Measurements from ENCODE around the gene DPH6.

The DPH6 gene

DNA sequence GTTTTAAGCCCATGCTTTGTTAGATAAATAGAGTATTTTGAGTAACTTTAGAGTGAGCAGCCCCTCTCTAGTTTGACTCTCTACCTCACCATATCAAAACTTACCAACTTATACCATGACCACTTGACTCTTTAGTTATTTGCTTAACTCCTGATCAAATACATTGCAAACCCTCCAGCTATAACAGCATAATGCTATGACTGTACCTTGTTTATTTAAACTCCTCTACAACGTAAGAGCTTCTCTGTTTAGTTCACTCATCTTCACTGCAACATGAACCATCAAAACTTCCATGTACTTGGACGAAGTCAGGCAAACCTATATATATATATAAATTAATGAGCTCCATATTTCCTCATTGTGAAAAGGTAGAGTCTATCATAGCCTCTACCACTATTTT, 218.2 kb downstream of the DPH6 start:
- no peak overlapping the region for H3K4me2 ChIP-seq
- no peaks in the 10 kb centered on the region for H3K9me3 ChIP-seq
- no peaks in the 10 kb centered on the region for H4K20me1 ChIP-seq
- H3K4me1 ChIP-seq, result no peaks in the 10 kb centered on the region
- TF ChIP-seq Cebpa-rat (IDR thresholded peaks at IDR 0.05), result no peak
- no peaks in the 10 kb centered on the region for H3K36me3 ChIP-seq
- H3K9ac ChIP-seq, result no peak overlapping the region
- H3K27ac ChIP-seq, result no peak overlapping the region
- H3K4me3 ChIP-seq, result no peak overlapping the region
- no peaks in the 10 kb centered on the region for H3K27me3 ChIP-seq

DNA sequence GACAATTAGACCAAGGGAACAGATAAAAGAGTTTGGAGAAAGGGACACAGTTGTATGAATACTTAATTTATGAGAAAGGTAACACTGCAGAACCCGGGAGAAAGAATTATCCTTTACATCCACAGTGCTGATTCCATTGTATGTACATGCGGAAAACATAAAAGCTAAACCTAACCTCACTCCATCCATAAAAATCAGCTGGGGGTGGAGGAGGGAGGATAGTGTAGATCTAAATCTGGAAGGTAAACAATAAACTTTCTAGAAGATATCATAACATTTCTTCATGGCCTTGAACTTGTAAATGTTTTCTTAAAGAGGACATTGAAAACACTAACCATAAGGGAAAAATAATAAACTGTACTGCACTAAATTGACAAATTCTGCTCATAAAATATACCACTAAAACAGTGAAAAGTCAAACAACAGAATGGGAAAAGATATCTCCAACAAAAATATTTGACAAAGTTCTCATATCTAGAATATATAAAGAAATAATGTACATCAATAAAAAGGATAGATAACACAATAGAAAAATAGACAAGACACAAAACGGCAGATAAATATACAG, 220.5 kb downstream of the DPH6 start:
- H3K9ac ChIP-seq, result no peak overlapping the region
- H4K20me1 ChIP-seq, result no peaks in the 10 kb centered on the region
- TF ChIP-seq Cebpa-rat (IDR thresholded peaks at IDR 0.05), result no peak
- no peaks in the 10 kb centered on the region for H3K36me3 ChIP-seq
- H3K4me2 ChIP-seq, result no peak overlapping the region
- H3K27ac ChIP-seq, result no peak overlapping the region
- no peaks in the 10 kb centered on the region for H3K4me1 ChIP-seq
- H3K4me3 ChIP-seq, result no peak overlapping the region
- H3K9me3 ChIP-seq, result no peaks in the 10 kb centered on the region
- no peaks in the 10 kb centered on the region for H3K27me3 ChIP-seq

DNA sequence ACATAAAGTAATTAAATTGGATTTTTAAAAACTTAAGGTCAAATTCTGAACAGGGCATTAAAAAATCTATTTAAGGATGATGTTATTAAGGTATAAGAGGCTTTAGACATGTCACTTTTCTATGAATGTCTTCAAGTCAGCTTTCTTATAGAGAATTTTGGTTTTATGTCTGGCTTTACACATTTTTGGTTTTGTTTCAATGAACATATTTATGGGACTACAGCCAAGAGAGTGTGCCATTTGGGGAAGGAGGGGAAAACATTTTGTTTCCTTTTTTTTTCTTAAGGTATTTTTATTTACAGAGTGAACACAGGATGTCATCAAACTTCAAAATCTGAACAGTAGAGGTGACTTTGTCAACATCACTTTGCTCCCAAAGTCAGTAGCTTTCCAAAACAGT, 222.8 kb downstream of the DPH6 start:
- no peaks in the 10 kb centered on the region for H3K4me1 ChIP-seq
- no peak for TF ChIP-seq Cebpa-rat (IDR thresholded peaks at IDR 0.05)

DNA sequence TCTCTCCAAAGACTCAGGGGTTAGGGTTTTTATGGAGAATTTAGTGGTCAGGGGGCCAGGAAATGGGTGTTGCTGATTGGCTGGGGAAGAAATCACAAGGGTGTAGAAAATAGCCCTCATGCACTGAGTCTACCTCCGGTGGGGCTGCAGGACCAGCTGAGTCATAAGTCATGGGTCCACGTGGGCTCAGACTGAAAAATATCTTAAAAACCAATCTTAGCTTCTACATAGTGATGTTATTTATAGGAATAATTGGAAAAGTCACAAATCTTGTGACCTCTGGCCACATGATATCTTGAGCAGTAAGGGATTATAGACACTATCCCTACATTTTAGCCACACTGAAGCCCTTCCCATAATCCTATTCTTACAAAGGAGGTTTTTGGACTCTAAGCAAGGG, 224.0 kb downstream of the DPH6 start:
- no peak overlapping the region for H3K9ac ChIP-seq
- no peak for TF ChIP-seq Cebpa-rat (IDR thresholded peaks at IDR 0.05)
- no peaks in the 10 kb centered on the region for H3K9me3 ChIP-seq
- H3K4me1 ChIP-seq, result no peaks in the 10 kb centered on the region
- no peak overlapping the region for H3K4me2 ChIP-seq
- H3K36me3 ChIP-seq, result no peaks in the 10 kb centered on the region
- H3K4me3 ChIP-seq, result no peak overlapping the region
- no peaks in the 10 kb centered on the region for H3K27me3 ChIP-seq
- no peak overlapping the region for H3K27ac ChIP-seq
- H4K20me1 ChIP-seq, result no peaks in the 10 kb centered on the region

More for the DNA sequence above, 222.8 kb downstream of the DPH6 start:
- H3K4me2 ChIP-seq, result no peak overlapping the region
- no peaks in the 10 kb centered on the region for H3K36me3 ChIP-seq
- no peaks in the 10 kb centered on the region for H3K9me3 ChIP-seq
- no peak overlapping the region for H3K4me3 ChIP-seq
- H3K9ac ChIP-seq, result no peak overlapping the region
- no peaks in the 10 kb centered on the region for H3K27me3 ChIP-seq
- no peaks in the 10 kb centered on the region for H4K20me1 ChIP-seq
- H3K27ac ChIP-seq, result no peak overlapping the region

DNA sequence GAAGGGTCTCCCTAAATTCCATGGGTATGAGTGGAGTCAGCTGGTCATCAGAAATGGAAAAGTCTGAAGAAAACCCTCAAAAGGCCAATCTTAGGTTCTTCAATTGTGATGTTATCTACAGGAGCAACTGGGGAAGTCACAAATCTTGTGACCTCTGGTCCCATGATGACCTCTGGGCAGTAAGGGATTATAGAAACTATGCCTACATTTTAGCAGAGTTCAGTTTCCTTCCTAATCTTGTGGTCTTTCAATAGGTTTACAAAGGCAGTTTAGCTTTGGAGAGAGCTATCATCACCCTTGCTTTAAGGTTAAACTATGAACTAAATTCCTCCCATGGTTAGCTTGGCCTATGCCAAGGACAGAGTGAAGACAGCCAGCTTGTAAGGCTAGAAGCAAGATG, 225.1 kb downstream of the DPH6 start:
- Histone ChIP-seq H3K9me3 (no peaks in the 10 kb centered on the region), H3K36me3 (no peaks in the 10 kb centered on the region), H3K27me3 (no peaks in the 10 kb centered on the region), H3K4me2 (no peak overlapping the region), H3K27ac (no peak overlapping the region), H3K9ac (no peak overlapping the region), H3K4me3 (no peak overlapping the region), H3K4me1 (no peaks in the 10 kb centered on the region), H4K20me1 (no peaks in the 10 kb centered on the region)
- TF ChIP-seq Cebpa-rat (IDR thresholded peaks at IDR 0.05), result no peak
